Large intestine (tissue), 3 donors: ENCODE measurements around the gene CACYBP. TPM values are rescaled to one million over a fixed set of nuclear protein-coding genes. Genes with fewer than 3 reads are reported as not detected.

Experiments used
- DNase-seq, 2 donors: peaks; one replicate each; pipeline versions ENCODE4 v3.0.0 to v3.0.0-alpha.2; 2013
- H3K27ac ChIP-seq: one replicate; pipeline ENCODE4 v1.5.1; 2013; ENCODE audit warnings: low read length
- H3K27me3 ChIP-seq: 2 replicates; pipeline ENCODE4 v1.6.1; 2013; ENCODE audit warnings: low read length; ENCODE audit not compliant: control insufficient read depth, insufficient read depth
- H3K36me3 ChIP-seq: 2 replicates; pipeline ENCODE4 v1.6.1; 2013; ENCODE audit warnings: low read length; ENCODE audit not compliant: control insufficient read depth, insufficient read depth
- H3K4me1 ChIP-seq: one replicate; pipeline ENCODE4 v1.6.1; 2013; ENCODE audit warnings: low read length; ENCODE audit not compliant: control insufficient read depth, insufficient read depth
- H3K4me3 ChIP-seq: one replicate; pipeline ENCODE4 v1.5.1; 2013; ENCODE audit warnings: low read length
- H3K9me3 ChIP-seq: one replicate; pipeline ENCODE4 v1.6.1; 2013; ENCODE audit warnings: mild to moderate bottlenecking, low read depth, low read length, moderate library complexity; ENCODE audit not compliant: control insufficient read depth
- WGBS: methylation state at CpG from one replicate; pipeline ENCODE4 v1.1.5; 2013; ENCODE audit warnings: low lambda C conversion rate; ENCODE audit not compliant: insufficient coverage; 5-methylcytosine and 5-hydroxymethylcytosine counted together
- polyA plus RNA-seq: library from polyadenylated mRNA; unstranded; fragments of 120-200 nt; gene quantifications from one replicate; pipeline ENCODE4 v1.2.1, GENCODE V29; 2013

The CACYBP gene
- polyA plus RNA-seq, 1 donor = 98.3 TPM

- Histone ChIP-seq H3K9me3 (no peaks in the 10 kb centered on the region), H3K4me1 (no peaks in the 10 kb centered on the region), H3K4me3 (no peak overlapping the region), H3K27ac (no peak overlapping the region), H3K27me3 (no peaks in the 10 kb centered on the region), H3K36me3 (peaks cover 25% of the 10 kb centered on the region)
- DNase-seq = no peak
- 100% methylated on average over 1 of the region's 5 CpGs for WGBS
These were observed 10.1 kb upstream of the CACYBP start for GRCh38 chr1:174989536-174990220.

- peak overlapping the region; percentile 47 for H3K27ac ChIP-seq
- DNase-seq = peak in 1 of 2 donors; percentile 44
- H3K4me3 ChIP-seq = peak overlapping the region; percentile 30
- no peaks in the 10 kb centered on the region for H3K9me3 ChIP-seq
- H3K4me1 ChIP-seq = no peaks in the 10 kb centered on the region
- 63% methylated on average over 4 of the region's 6 CpGs for WGBS
- no peaks in the 10 kb centered on the region for H3K27me3 ChIP-seq
- H3K36me3 ChIP-seq = peaks cover 25% of the 10 kb centered on the region
These were observed 9.3 kb upstream of the CACYBP start for GRCh38 chr1:174990382-174990999.

- Histone ChIP-seq H3K4me1 (peaks cover 5% of the 10 kb centered on the region), H3K36me3 (peaks cover 25% of the 10 kb centered on the region), H3K4me3 (no peak overlapping the region), H3K27me3 (no peaks in the 10 kb centered on the region), H3K9me3 (no peaks in the 10 kb centered on the region), H3K27ac (no peak overlapping the region)
- no peak for DNase-seq
- WGBS = no CpG with 5 or more reads among the region's 1 CpG
These were observed 8.3 kb upstream of the CACYBP start for GRCh38 chr1:174991473-174991872.

- Histone ChIP-seq H3K4me3 (no peak overlapping the region), H3K9me3 (no peaks in the 10 kb centered on the region), H3K27me3 (no peaks in the 10 kb centered on the region), H3K27ac (no peak overlapping the region), H3K36me3 (peaks cover 16% of the 10 kb centered on the region), H3K4me1 (peaks cover 14% of the 10 kb centered on the region)
- WGBS = 80% methylated on average over 1 of the region's 3 CpGs
- DNase-seq = peak in 1 of 2 donors; percentile 61
These were observed 4.6 kb upstream of the CACYBP start for GRCh38 chr1:174995121-174995520.

- no peaks in the 10 kb centered on the region for H3K9me3 ChIP-seq
- no peak for DNase-seq
- H3K27me3 ChIP-seq = no peaks in the 10 kb centered on the region
- peaks cover 9% of the 10 kb centered on the region for H3K36me3 ChIP-seq
- H3K4me1 ChIP-seq = peaks cover 14% of the 10 kb centered on the region
- WGBS = 100% methylated on average over 1 of the region's 1 CpG
- H3K4me3 ChIP-seq = no peak overlapping the region
- H3K27ac ChIP-seq = no peak overlapping the region
These were observed 3.8 kb upstream of the CACYBP start for GRCh38 chr1:174995916-174996315.

DNA sequence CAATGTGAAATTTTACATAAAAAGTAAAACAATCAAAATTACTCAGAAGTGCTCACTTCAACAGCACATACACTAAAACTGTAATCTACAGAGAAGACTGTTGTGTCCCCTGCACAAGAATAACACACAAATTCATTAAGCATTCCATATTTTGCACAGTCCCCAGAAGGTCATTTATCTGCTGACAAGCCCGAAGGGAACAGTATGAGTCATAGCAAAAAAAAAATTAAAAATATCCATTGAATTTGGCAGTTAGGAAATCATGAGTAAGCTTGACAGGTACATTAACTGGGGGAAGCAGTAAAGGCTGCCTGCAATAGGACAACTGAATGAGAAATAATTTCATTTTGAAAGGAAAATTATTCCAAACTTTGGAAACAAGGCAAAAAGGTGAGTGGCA lies 3.3 kb upstream of the CACYBP start:
- peak in 1 of 2 donors; percentile 45 for DNase-seq
- Histone ChIP-seq H3K36me3 (peaks cover 7% of the 10 kb centered on the region), H3K9me3 (no peaks in the 10 kb centered on the region), H3K4me3 (no peak overlapping the region), H3K4me1 (peaks cover 14% of the 10 kb centered on the region), H3K27ac (peak overlapping the region; percentile 91), H3K27me3 (no peaks in the 10 kb centered on the region)
- 57% methylated on average over 1 of the region's 1 CpG for WGBS

GRCh38 chr1:174997041-174997440 lies 2.7 kb upstream of the CACYBP start:
- 71% methylated on average over 1 of the region's 3 CpGs for WGBS
- H3K27me3 ChIP-seq = no peaks in the 10 kb centered on the region
- H3K4me1 ChIP-seq = peaks cover 14% of the 10 kb centered on the region

DNA sequence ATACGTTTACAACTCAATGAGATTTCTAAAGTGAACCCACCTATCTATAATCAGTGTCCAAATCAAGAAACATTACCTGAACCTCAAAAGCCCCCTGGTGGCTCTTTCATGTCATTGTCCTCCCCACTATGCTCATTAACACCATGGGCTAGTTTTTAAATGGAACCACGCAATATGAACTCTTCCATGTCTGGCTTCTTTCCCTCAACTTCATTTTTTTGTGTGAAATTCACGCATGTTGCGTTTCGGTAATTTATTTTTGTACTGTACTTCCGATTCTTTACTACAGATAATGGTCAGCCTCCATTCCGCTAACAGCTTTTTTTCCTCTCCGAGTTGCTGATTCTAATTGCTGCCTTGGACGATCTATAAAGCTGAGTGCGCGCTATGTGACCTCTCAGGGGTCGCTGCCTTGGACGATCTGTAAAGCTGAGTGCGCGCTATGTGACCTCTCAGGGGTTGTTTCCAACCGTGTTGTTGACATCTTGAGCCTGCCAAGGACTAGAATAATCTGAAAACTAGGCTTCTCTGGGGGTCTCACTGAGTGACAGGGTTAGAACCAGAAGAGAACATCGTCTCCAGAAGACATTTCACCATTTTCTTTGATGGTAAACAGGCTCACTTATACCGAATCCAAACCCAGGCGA lies 1.1 kb upstream of the CACYBP start:
- Histone ChIP-seq H3K27ac (peak overlapping the region; percentile 91), H3K9me3 (no peaks in the 10 kb centered on the region), H3K36me3 (peaks cover 4% of the 10 kb centered on the region), H3K27me3 (no peaks in the 10 kb centered on the region), H3K4me3 (peak overlapping the region; percentile 60), H3K4me1 (peaks cover 14% of the 10 kb centered on the region)
- DNase-seq = peak; percentile 56 to 75
- WGBS = 4% methylated on average over 7 of the region's 19 CpGs

More at GRCh38 chr1:174997041-174997440, 2.7 kb upstream of the CACYBP start:
- Histone ChIP-seq H3K27ac (peak overlapping the region; percentile 91), H3K4me3 (no peak overlapping the region), H3K9me3 (no peaks in the 10 kb centered on the region), H3K36me3 (peaks cover 7% of the 10 kb centered on the region)
- DNase-seq = peak in 1 of 2 donors; percentile 64

- peak; percentile 99 to 100 for DNase-seq
- Histone ChIP-seq H3K4me1 (peaks cover 14% of the 10 kb centered on the region), H3K9me3 (no peaks in the 10 kb centered on the region), H3K4me3 (peak overlapping the region; percentile 60), H3K27me3 (no peaks in the 10 kb centered on the region), H3K36me3 (no peaks in the 10 kb centered on the region), H3K27ac (peak overlapping the region; percentile 91)
- WGBS = no CpG with 5 or more reads among the region's 58 CpGs
These were observed 371 bp upstream of the CACYBP start for GRCh38 chr1:174999216-174999935.

DNA sequence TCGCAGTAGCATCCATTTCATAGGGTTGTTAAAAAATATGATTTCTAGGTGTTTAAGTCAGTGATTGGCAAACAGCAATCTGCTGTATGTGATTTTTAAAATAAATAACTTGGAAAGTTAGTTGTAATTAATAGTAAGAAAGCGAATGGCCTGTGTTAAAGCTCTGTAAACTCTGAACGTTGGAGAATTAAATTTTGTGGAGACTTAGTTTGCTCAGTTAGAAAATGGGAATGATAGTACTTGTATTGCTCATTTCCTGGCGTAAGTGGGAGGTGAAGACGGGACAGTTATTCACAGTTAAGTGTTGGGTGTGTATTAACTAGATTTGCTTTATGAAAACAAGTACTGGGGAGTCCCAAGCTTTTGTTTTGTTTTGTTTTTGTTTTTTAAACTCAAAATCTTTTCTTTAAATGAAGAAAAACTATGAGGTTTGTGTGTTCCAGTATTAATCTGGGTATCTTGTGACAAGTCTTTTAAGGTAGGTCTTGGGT lies 995 bp downstream of the CACYBP start:
- H3K36me3 ChIP-seq = peaks cover 11% of the 10 kb centered on the region
- H3K27ac ChIP-seq = peak overlapping the region; percentile 91
- no peaks in the 10 kb centered on the region for H3K27me3 ChIP-seq
- no peaks in the 10 kb centered on the region for H3K9me3 ChIP-seq
- 0% methylated on average over 2 of the region's 5 CpGs for WGBS
- peak in 1 of 2 donors; percentile 14 for DNase-seq
- H3K4me3 ChIP-seq = peak overlapping the region; percentile 86
- H3K4me1 ChIP-seq = peaks cover 14% of the 10 kb centered on the region
